Uterus (tissue), 2 donors: ENCODE data around the gene CHAMP1.

Experiments used
- POLR2A ChIP-seq, 2 donors: fragments of 450-650 bp; IDR thresholded peaks; one replicate each; pipeline ENCODE4 v1.6.1; 2016; ENCODE audit warnings: antibody characterized with exemption in 2 of 2, mild to moderate bottlenecking in 1 of 2, moderate library complexity in 1 of 2
- TF ChIP-seq, protein P1 (sequence below), 4 experiments: fragments of 200-600 bp in 2 of 4; fragments of 450-650 bp in 2 of 4; sonication (generic) in 2 of 4; IDR thresholded peaks; one replicate each; pipeline ENCODE4 v1.5.1; 2016 to 2019; ENCODE audit warnings: antibody characterized with exemption in 4 of 4, mild to moderate bottlenecking in 2 of 4, moderate library complexity in 1 of 4

DNA sequence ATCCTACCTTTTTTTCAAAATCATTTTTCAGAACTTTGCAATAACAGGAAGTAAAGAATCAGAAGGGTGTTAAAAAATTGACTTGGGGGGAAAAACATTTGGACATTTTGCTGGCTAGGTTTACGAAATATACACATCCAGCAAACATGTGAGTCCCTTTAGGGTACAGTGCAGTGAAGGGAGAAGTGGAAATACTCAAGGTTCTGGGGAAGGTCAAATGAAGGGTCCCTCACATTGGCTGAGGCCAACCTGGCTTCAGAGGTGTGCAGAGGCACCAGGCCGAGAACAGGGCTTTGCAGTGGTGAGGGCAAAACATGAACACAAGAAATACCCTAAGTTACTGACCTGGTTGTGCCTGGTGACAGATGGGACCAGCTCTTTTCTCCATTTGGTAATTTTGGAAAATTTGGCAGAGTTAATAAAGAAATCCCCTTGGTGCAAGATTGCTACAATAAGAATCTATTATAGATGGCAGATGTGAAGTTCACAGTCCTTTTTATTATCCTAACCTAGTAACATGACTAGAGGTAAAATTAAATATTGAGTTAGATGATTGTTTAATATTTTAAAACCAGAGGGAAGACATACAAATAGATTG lies 34.4 kb upstream of the CHAMP1 start:
- TF ChIP-seq, protein P1, sequence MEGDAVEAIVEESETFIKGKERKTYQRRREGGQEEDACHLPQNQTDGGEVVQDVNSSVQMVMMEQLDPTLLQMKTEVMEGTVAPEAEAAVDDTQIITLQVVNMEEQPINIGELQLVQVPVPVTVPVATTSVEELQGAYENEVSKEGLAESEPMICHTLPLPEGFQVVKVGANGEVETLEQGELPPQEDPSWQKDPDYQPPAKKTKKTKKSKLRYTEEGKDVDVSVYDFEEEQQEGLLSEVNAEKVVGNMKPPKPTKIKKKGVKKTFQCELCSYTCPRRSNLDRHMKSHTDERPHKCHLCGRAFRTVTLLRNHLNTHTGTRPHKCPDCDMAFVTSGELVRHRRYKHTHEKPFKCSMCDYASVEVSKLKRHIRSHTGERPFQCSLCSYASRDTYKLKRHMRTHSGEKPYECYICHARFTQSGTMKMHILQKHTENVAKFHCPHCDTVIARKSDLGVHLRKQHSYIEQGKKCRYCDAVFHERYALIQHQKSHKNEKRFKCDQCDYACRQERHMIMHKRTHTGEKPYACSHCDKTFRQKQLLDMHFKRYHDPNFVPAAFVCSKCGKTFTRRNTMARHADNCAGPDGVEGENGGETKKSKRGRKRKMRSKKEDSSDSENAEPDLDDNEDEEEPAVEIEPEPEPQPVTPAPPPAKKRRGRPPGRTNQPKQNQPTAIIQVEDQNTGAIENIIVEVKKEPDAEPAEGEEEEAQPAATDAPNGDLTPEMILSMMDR (IDR thresholded peaks at IDR 0.05) = no peak
- TF ChIP-seq POLR2A (IDR thresholded peaks at IDR 0.05) = no peak
